Glutamatergic neuron (in vitro differentiated cells): ENCODE measurements around the gene ADAM33. TPM values are rescaled to one million over a fixed set of nuclear protein-coding genes. Genes with fewer than 3 reads are reported as not detected.

Source experiments
- DNase-seq: peaks from one replicate; pipeline ENCODE4 v3.0.0; 2022
- H3K27ac Mint-ChIP-seq: one replicate; pipeline ENCODE4 v1.8.0; 2020; ENCODE audit warnings: mild to moderate bottlenecking, mixed read lengths, inconsistent platforms; ENCODE audit not compliant: unreplicated experiment
- H3K27me3 Mint-ChIP-seq: one replicate; pipeline ENCODE4 v1.8.0; 2020; ENCODE audit warnings: mild to moderate bottlenecking, moderate library complexity, mixed read lengths, inconsistent platforms; ENCODE audit not compliant: unreplicated experiment
- H3K36me3 Mint-ChIP-seq: one replicate; pipeline ENCODE4 v1.8.0; 2020; ENCODE audit warnings: mild to moderate bottlenecking, mixed read lengths, inconsistent platforms; ENCODE audit not compliant: unreplicated experiment
- H3K4me1 Mint-ChIP-seq: one replicate; pipeline ENCODE4 v1.8.0; 2020; ENCODE audit warnings: mild to moderate bottlenecking, low read depth, mixed read lengths, inconsistent platforms; ENCODE audit not compliant: unreplicated experiment
- H3K4me3 Mint-ChIP-seq: one replicate; pipeline ENCODE4 v1.8.0; 2020; ENCODE audit warnings: mild to moderate bottlenecking, mixed read lengths, inconsistent platforms; ENCODE audit not compliant: unreplicated experiment
- H3K9me3 Mint-ChIP-seq: one replicate; pipeline ENCODE4 v1.8.0; 2020; ENCODE audit warnings: mild to moderate bottlenecking, moderate library complexity, mixed read lengths, inconsistent platforms; ENCODE audit not compliant: unreplicated experiment
- CTCF ChIP-seq: fragments of 200-600 bp; sonication (generic); IDR thresholded peaks from one replicate; pipeline ENCODE4 v1.5.0; 2021; ENCODE audit not compliant: partially characterized antibody, unreplicated experiment
- total RNA-seq: library from RNA; stranded (reverse); fragmentation: NEBNext Ultra II Directional; extraction: Animal tissue kit (Norgen Biotek cat#: 25700); gene quantifications from one replicate; pipeline ENCODE4 v1.2.1, GENCODE V29; 2021; ENCODE audit not compliant: unreplicated experiment

Gene ADAM33
- total RNA-seq, 1 donor from 2014 or later = 0.27 TPM

GRCh38 chr20:3661060-3661813 is 20.6 kb downstream of the ADAM33 start:
- peaks cover 15% of the 10 kb centered on the region for H3K27me3 Mint-ChIP-seq

DNA sequence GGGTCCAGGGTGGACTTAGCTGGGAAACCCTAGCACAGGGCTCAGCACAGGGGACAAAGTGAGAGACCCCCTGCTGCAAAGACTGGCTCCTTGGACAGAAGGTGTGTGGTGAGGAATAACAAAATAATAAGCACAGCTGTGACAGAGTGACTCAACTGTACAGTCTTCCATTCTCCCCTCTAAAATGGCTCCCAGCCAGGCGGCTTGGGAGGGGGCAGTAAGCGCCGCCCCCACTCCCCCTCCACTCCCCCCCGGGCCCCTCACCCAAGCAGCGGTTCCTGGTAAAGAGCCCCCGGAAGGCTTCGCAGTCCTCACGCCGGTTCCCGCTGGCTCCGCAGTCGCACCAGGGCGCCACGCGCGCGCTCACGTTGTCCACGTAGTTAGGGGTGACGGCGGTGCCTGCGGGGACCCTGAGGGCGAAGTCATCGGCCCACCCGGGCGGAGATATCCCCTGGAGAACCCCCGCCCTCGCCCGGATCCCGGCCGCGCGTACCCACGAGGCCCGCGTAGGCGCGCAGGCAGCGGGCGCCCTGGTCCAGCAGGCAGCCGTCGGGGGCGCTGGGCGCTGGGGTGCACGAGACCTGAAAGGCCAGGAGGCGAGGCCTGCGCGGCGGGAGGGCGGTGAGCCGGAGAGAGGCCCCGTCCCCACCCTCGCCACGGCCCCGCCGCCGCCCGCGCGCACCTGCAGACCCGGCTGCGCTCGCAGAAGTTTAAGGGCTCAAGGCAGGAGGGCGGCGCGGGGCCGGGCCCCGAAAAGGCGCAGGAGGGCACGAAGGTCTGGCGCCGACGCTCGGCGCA is 21.3 kb downstream of the ADAM33 start:
- H3K9me3 Mint-ChIP-seq = peaks cover 6% of the 10 kb centered on the region
- no peak overlapping the region for H3K27ac Mint-ChIP-seq
- no peak overlapping the region for H3K4me3 Mint-ChIP-seq
- H3K27me3 Mint-ChIP-seq = peaks cover 12% of the 10 kb centered on the region
- TF ChIP-seq CTCF = no peak
- no peak for DNase-seq
- H3K4me1 Mint-ChIP-seq = peaks cover 5% of the 10 kb centered on the region
- H3K36me3 Mint-ChIP-seq = no peaks in the 10 kb centered on the region

More at GRCh38 chr20:3661060-3661813, 20.6 kb downstream of the ADAM33 start:
- H3K9me3 Mint-ChIP-seq = peaks cover 6% of the 10 kb centered on the region
- TF ChIP-seq CTCF = no peak
- DNase-seq = no peak
- no peak overlapping the region for H3K4me3 Mint-ChIP-seq
- H3K4me1 Mint-ChIP-seq = peaks cover 8% of the 10 kb centered on the region
- H3K27ac Mint-ChIP-seq = no peak overlapping the region
- H3K36me3 Mint-ChIP-seq = no peaks in the 10 kb centered on the region

DNA sequence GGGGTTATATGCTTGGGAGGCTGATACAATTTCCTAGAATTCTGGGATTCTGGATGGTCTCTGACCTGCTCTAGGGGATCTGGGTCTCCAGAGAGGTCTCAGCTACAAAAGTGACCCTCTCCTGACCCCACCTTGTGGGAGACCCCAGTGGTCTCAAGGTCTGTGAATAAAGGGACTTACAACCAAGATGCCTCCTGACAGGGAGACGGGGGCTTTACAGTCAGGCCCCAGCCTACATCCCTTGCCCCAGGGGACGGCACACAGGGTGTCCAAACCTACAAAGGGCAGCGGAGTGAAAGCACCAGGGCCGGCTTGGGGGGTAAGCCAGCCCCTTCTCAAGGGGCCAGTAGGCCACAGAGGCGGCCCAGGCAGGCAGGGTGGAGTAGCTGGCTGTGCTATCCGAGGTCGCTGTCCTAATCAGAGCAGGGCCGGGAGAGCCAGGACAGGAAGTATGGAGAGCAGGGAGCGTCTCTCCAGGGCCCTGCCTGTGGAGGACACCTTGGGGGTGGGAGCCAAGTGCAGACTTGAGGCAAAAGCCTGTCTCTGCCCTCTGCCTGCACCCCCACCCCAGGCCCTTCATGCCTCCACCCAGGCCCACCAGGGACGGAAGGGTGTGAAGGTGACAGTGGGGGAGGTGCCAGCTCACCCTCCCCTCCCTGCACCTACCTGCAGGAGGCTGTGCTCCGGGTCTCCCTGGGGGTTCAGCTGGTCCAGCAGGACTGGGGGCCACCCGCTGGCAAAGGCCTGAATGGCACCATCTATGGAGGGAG is 22.1 kb downstream of the ADAM33 start:
- H3K4me3 Mint-ChIP-seq = no peak overlapping the region
- H3K27ac Mint-ChIP-seq = no peak overlapping the region

DNA sequence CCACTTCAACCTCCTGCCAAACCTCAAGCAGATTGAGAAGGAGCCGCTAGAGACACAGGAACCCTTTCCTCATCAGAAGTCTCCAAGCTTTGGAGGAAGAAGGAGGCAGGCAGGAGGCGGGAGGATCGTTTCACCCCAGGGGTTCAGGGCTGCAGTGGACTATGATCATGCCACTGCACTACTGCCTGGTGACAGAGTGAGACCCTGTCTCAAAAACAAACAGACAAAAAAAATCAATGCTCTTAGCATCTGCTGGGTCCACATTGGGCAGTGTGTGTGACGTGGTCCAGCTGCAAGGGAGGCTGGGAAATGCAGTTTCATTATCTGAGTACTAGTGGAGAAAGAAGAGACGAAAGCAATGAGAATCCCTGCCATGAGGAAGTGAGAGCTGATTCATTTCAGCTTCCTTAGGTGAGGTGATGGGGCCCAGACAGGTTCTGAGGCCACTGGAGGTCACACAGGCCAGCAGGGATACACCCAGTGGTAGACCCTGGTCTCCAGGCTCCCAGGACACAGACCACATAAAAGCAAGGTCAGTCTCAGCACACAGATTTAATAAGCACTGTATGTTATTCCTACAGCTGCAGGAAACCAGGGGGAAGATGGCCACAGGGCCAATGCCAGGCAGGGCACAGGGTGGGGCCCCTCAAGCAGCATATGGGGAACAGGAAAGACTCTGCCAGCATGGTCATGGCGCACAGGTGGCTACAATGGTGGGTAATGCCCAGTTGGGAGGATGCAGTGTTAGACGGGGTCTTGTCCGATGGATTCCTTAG is 22.9 kb downstream of the ADAM33 start:
- peak overlapping the region; percentile 1 for H3K27ac Mint-ChIP-seq
- DNase-seq = peak; percentile 41
- no peaks in the 10 kb centered on the region for H3K36me3 Mint-ChIP-seq
- TF ChIP-seq CTCF = no peak
- H3K27me3 Mint-ChIP-seq = peaks cover 12% of the 10 kb centered on the region
- H3K9me3 Mint-ChIP-seq = peaks cover 4% of the 10 kb centered on the region
- peaks cover 10% of the 10 kb centered on the region for H3K4me1 Mint-ChIP-seq
- peak overlapping the region; percentile 2 for H3K4me3 Mint-ChIP-seq

More for the DNA sequence above, 22.1 kb downstream of the ADAM33 start:
- Mint-ChIP-seq H3K36me3 (no peaks in the 10 kb centered on the region), H3K27me3 (peaks cover 12% of the 10 kb centered on the region), H3K9me3 (peaks cover 4% of the 10 kb centered on the region), H3K4me1 (peaks cover 5% of the 10 kb centered on the region)
- no peak for DNase-seq
- no peak for TF ChIP-seq CTCF
